NT2/D1 (cell line): ENCODE data around the gene REEP3.

Source experiments
- SUZ12 ChIP-seq: IDR thresholded peaks from 2 replicates; pipeline ENCODE4 v1.6.1; 2011; ENCODE audit not compliant: insufficient read length, insufficient read depth; ENCODE audit errors: extremely low read depth
- YY1 ChIP-seq: IDR thresholded peaks from 2 replicates; pipeline ENCODE4 v1.6.1; 2011; ENCODE audit not compliant: insufficient read length, insufficient read depth
- ZNF274 ChIP-seq: IDR thresholded peaks from 2 replicates; pipeline ENCODE4 v1.6.1; 2011; ENCODE audit warnings: mild to moderate bottlenecking, low read depth, low read length

DNA sequence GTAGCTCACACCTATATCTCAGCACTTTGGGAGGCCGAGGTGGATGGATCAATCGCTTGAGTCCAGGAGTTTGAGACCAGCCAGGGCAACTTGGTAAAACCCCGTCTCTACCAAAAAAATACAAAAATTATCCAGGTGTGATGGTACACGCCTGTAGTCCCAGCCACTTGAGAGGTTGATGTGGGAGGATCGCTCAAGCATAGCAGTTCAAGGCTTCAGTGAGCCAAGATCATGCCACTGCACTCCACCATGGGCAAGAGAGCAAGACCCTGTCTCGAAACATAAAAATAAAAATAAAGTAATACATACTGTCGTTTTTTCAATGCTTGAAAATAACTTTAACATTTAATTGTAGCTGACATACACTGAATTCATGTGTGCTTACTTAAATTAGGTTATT is 57.3 kb downstream of the REEP3 start:
- TF ChIP-seq SUZ12, result no peak
- TF ChIP-seq YY1, result no peak
- TF ChIP-seq ZNF274, result no peak
